CD14-positive monocyte (primary cell): ENCODE measurements around the gene DPH1. TPM values are rescaled to one million over a fixed set of nuclear protein-coding genes. Genes with fewer than 3 reads are reported as not detected.
A peak's percentile ranks its signal among the peaks of the same experiment; 100 is the strongest.

Source experiments
- DNase-seq, 3 donors: peaks; one replicate each; pipeline ENCODE4 v3.0.0-alpha.2; 2011 to 2022
- H2AFZ ChIP-seq: 2 replicates; pipeline ENCODE4 v1.6.0; 2012; ENCODE audit warnings: mild to moderate bottlenecking, low read depth, low read length, inconsistent platforms; ENCODE audit not compliant: insufficient read depth, poor library complexity, severe bottlenecking
- H3K27ac ChIP-seq, 2 donors: 1 replicate in 1 of 2; 2 replicates in 1 of 2; pipeline ENCODE4 v1.5.1; 2012 to 2013; ENCODE audit warnings: low read length in 2 of 2, control low read depth in 1 of 2, inconsistent platforms in 1 of 2, low read depth in 1 of 2, mild to moderate bottlenecking in 1 of 2
- H3K27me3 ChIP-seq, 2 donors: one replicate each; pipeline versions ENCODE4 v1.6.0 to v1.6.1; 2011 to 2013; ENCODE audit warnings: low read length in 2 of 2; ENCODE audit not compliant: control insufficient read depth in 2 of 2, insufficient read depth in 2 of 2
- H3K36me3 ChIP-seq, 2 donors: replicated peaks in 1 of 2; 1 replicate in 1 of 2; 2 replicates in 1 of 2; pipeline versions ENCODE4 v1.5.1 to v1.6.1; 2012 to 2013; ENCODE audit warnings: low read length in 2 of 2, control low read depth in 1 of 2, inconsistent platforms in 1 of 2, mild to moderate bottlenecking in 1 of 2; ENCODE audit not compliant: insufficient read depth in 2 of 2, control insufficient read depth in 1 of 2
- H3K4me1 ChIP-seq, 2 donors: 1 replicate in 1 of 2; 2 replicates in 1 of 2; pipeline versions ENCODE4 v1.5.1 to v1.6.1; 2012 to 2013; ENCODE audit warnings: low read length in 2 of 2, control low read depth in 1 of 2, inconsistent platforms in 1 of 2, mild to moderate bottlenecking in 1 of 2, moderate library complexity in 1 of 2; ENCODE audit not compliant: insufficient read depth in 2 of 2, control insufficient read depth in 1 of 2
- H3K4me2 ChIP-seq: replicated peaks from 2 replicates; pipeline ENCODE3; 2012; ENCODE audit warnings: low read length, moderate library complexity, mild to moderate bottlenecking; ENCODE audit not compliant: poor library complexity, severe bottlenecking; ENCODE audit errors: extremely low read depth
- H3K4me3 ChIP-seq, 3 experiments: fragments of 200-600 bp in 1 of 3; sonication (generic) in 1 of 3; replicated peaks in 1 of 3; 1 replicate in 2 of 3; 2 replicates in 1 of 3; pipeline ENCODE4 v1.5.1; 2011 to 2013; ENCODE audit warnings: low read length in 3 of 3, mild to moderate bottlenecking in 3 of 3, control low read depth in 2 of 3, low read depth in 2 of 3, inconsistent platforms in 1 of 3, moderate library complexity in 1 of 3
- H3K79me2 ChIP-seq: 2 replicates; pipeline ENCODE4 v1.6.0; 2012; ENCODE audit warnings: mild to moderate bottlenecking, control low read depth, inconsistent platforms, low read length, moderate library complexity; ENCODE audit not compliant: insufficient read depth
- H3K9ac ChIP-seq: 2 replicates; pipeline ENCODE4 v1.6.0; 2017; ENCODE audit warnings: low read length, mild to moderate bottlenecking; ENCODE audit not compliant: insufficient read depth, poor library complexity, severe bottlenecking
- H3K9me3 ChIP-seq, 2 donors: replicated peaks in 1 of 2; 1 replicate in 1 of 2; 2 replicates in 1 of 2; pipeline versions ENCODE4 v1.5.1 to v1.6.1; 2012 to 2013; ENCODE audit warnings: low read length in 2 of 2, control low read depth in 1 of 2; ENCODE audit not compliant: control insufficient read depth in 1 of 2, insufficient read depth in 1 of 2
- H4K20me1 ChIP-seq: 2 replicates; pipeline ENCODE4 v1.6.0; 2012; ENCODE audit warnings: mild to moderate bottlenecking, low read length, control low read depth, moderate library complexity; ENCODE audit not compliant: insufficient read depth
- H3K27ac Mint-ChIP-seq, 7 donors: one replicate each; pipeline ENCODE4 v1.8.0; 2020; ENCODE audit warnings: mild to moderate bottlenecking in 7 of 7, mixed read lengths in 7 of 7, moderate library complexity in 6 of 7, inconsistent platforms in 2 of 7
- H3K27me3 Mint-ChIP-seq, 3 donors: one replicate each; pipeline ENCODE4 v1.8.0; 2021 to 2022; ENCODE audit warnings: low read depth in 3 of 3, mild to moderate bottlenecking in 3 of 3, mixed read lengths in 3 of 3, moderate library complexity in 3 of 3, inconsistent platforms in 1 of 3
- H3K36me3 Mint-ChIP-seq, 2 donors: one replicate each; pipeline ENCODE4 v1.8.0; 2020; ENCODE audit warnings: mixed read lengths in 2 of 2, inconsistent platforms in 1 of 2, mild to moderate bottlenecking in 1 of 2
- H3K4me1 Mint-ChIP-seq: one replicate; pipeline ENCODE4 v1.8.0; 2020; ENCODE audit warnings: mild to moderate bottlenecking, mixed read lengths
- H3K4me3 Mint-ChIP-seq, 2 donors: one replicate each; pipeline ENCODE4 v1.8.0; 2020; ENCODE audit warnings: mild to moderate bottlenecking in 2 of 2, mixed read lengths in 2 of 2, moderate library complexity in 1 of 2
- H3K9me3 Mint-ChIP-seq, 7 donors: one replicate each; pipeline ENCODE4 v1.8.0; 2020 to 2022; ENCODE audit warnings: mixed read lengths in 7 of 7, mild to moderate bottlenecking in 6 of 7, moderate library complexity in 6 of 7, inconsistent platforms in 2 of 7
- CTCF ChIP-seq: fragments of 200-600 bp; IDR thresholded peaks from one replicate; pipeline ENCODE4 v1.8.0; 2022; ENCODE audit warnings: antibody characterized with exemption, mild to moderate bottlenecking
- WGBS: methylation state at CpG from one replicate; pipeline ENCODE4 v1.1.5; 2013; ENCODE audit warnings: missing lambda C conversion rate; ENCODE audit not compliant: insufficient coverage; 5-methylcytosine and 5-hydroxymethylcytosine counted together
- intact Hi-C, 2 donors: fragments of 100-400 bp; cut with micrococcal nuclease; formaldehyde crosslinking; loops; one replicate each; pipeline versions ENCODE4 v1.15.0 to v1.15.1; 2023
- polyA plus RNA-seq, 3 donors: library from polyadenylated mRNA; depleted of rRNA in 1 of 3; unstranded in 2 of 3; stranded (reverse) in 1 of 3; fragments of 300-500 nt in 2 of 3; fragments of >200 nt in 1 of 3; fragmentation: Illumina TruSeq in 2 of 3; gene quantifications; 1 replicate in 2 of 3; 2 replicates in 1 of 3; pipeline ENCODE4 v1.2.3, GENCODE V29; 2012 to 2021

DPH1 gene
- polyA plus RNA-seq, 3 donors = 7.5 to 29.4 (median 9.3) TPM

- peaks cover 48 to 71% (median 51%) of the 10 kb centered on the region in 3 donors for H3K27me3 Mint-ChIP-seq
- intact Hi-C loops = no loop called here
- Histone ChIP-seq H2AFZ (no peak overlapping the region), H3K79me2 (no peaks in the 10 kb centered on the region), H3K9me3 (no peaks in the 10 kb centered on the region), H3K27me3 (peaks cover 7 to 42% of the 10 kb centered on the region in 2 donors), H4K20me1 (no peaks in the 10 kb centered on the region), H3K27ac (no peak overlapping the region), H3K4me2 (no peak overlapping the region), H3K4me1 (peaks cover 0 to 5% of the 10 kb centered on the region in 2 donors), H3K36me3 (no peaks in the 10 kb centered on the region), H3K9ac (no peak overlapping the region), H3K4me3 (no peak overlapping the region)
- TF ChIP-seq CTCF = no peak
- no peak overlapping the region for H3K4me3 Mint-ChIP-seq
- H3K9me3 Mint-ChIP-seq = peaks cover 0 to 12% (median 5%) of the 10 kb centered on the region in 7 donors
- H3K4me1 Mint-ChIP-seq = no peaks in the 10 kb centered on the region
- 90% methylated on average over 10 of the region's 16 CpGs for WGBS
- H3K27ac Mint-ChIP-seq = no peak overlapping the region
- no peak for DNase-seq
- no peaks in the 10 kb centered on the region for H3K36me3 Mint-ChIP-seq
Measured at GRCh38 chr17:1995321-1995892, 34.5 kb upstream of the DPH1 start.

- Mint-ChIP-seq H3K27me3 (peaks cover 44 to 74% (median 53%) of the 10 kb centered on the region in 3 donors), H3K4me1 (no peaks in the 10 kb centered on the region), H3K4me3 (peak overlapping the region in 1 of 2 donors; percentile 62), H3K27ac (no peak overlapping the region), H3K36me3 (no peaks in the 10 kb centered on the region), H3K9me3 (peaks cover 0 to 12% (median 5%) of the 10 kb centered on the region in 7 donors)
- H3K27ac ChIP-seq = no peak overlapping the region
- no peak for DNase-seq
- no peaks in the 10 kb centered on the region for H4K20me1 ChIP-seq
- no peak overlapping the region for H3K4me3 ChIP-seq
- H3K27me3 ChIP-seq = peaks cover 7 to 46% of the 10 kb centered on the region in 2 donors
- no peaks in the 10 kb centered on the region for H3K79me2 ChIP-seq
- no peaks in the 10 kb centered on the region for H3K36me3 ChIP-seq
- H3K4me2 ChIP-seq = no peak overlapping the region
- no peak for TF ChIP-seq CTCF
- intact Hi-C loops = no loop called here
- H3K9ac ChIP-seq = no peak overlapping the region
- 95% methylated on average over 10 of the region's 14 CpGs for WGBS
- H3K9me3 ChIP-seq = no peaks in the 10 kb centered on the region
- peaks cover 0 to 5% of the 10 kb centered on the region in 2 donors for H3K4me1 ChIP-seq
- H2AFZ ChIP-seq = no peak overlapping the region
Measured at GRCh38 chr17:1995907-1996799, 33.8 kb upstream of the DPH1 start.
